SU-DHL-6 (cell line): ENCODE results near the gene SORBS2.

Source experiments
- H2AFZ ChIP-seq: fragments of 200-600 bp; sonication (generic); 2 replicates; pipeline ENCODE4 v1.6.1; 2014; ENCODE audit warnings: low read depth, mild to moderate bottlenecking, moderate library complexity, mixed read lengths, antibody characterized with exemption, low read length; ENCODE audit not compliant: severe bottlenecking
- H3F3A ChIP-seq: fragments of 200-600 bp; shearing (Covaris generic); 2 replicates; pipeline ENCODE4 v1.6.0; 2016; ENCODE audit warnings: antibody characterized with exemption, mild to moderate bottlenecking; ENCODE audit not compliant: insufficient read depth
- H3K27ac ChIP-seq: fragments of 200-600 bp; sonication (generic); 2 replicates; pipeline ENCODE4 v1.5.1; 2016; ENCODE audit warnings: low read depth, mild to moderate bottlenecking, low read length, moderate library complexity, mixed read lengths
- H3K27me3 ChIP-seq: fragments of 200-600 bp; sonication (generic), shearing (Covaris generic); 2 replicates; pipeline ENCODE4 v1.6.0; 2014; ENCODE audit warnings: mild to moderate bottlenecking, low read length
- H3K36me3 ChIP-seq: fragments of 200-600 bp; sonication (generic); 2 replicates; pipeline ENCODE4 v1.6.1; 2014; ENCODE audit warnings: mild to moderate bottlenecking, low read length, mixed read lengths
- H3K4me2 ChIP-seq: fragments of 300-600, 200-600 bp; shearing (Covaris generic), sonication (generic); 2 replicates; pipeline ENCODE4 v1.6.0; 2014; ENCODE audit warnings: low read length, low read depth, mild to moderate bottlenecking; ENCODE audit not compliant: poor library complexity, severe bottlenecking
- H3K4me3 ChIP-seq: fragments of 200-600 bp; sonication (generic); 2 replicates; pipeline ENCODE4 v1.5.1; 2014; ENCODE audit warnings: antibody characterized with exemption, low read length, mild to moderate bottlenecking, mixed read lengths; ENCODE audit not compliant: insufficient read depth, poor library complexity, severe bottlenecking
- H3K79me2 ChIP-seq: fragments of 200-600 bp; sonication (generic); 2 replicates; pipeline ENCODE4 v1.6.1; 2014; ENCODE audit warnings: mild to moderate bottlenecking, low read length, moderate library complexity; ENCODE audit not compliant: insufficient read depth
- H3K9ac ChIP-seq: fragments of 200-600 bp; sonication (generic); 2 replicates; pipeline ENCODE4 v1.7.0; 2014; ENCODE audit warnings: mild to moderate bottlenecking, low read length
- H3K9me2 ChIP-seq: fragments of 200-600 bp; sonication (generic); replicated peaks from 2 replicates; pipeline ENCODE4 v1.6.1; 2014; ENCODE audit warnings: low read length; ENCODE audit not compliant: insufficient read depth
- H3K9me3 ChIP-seq: fragments of 200-600 bp; sonication (generic); 2 replicates; pipeline ENCODE4 v1.6.1; 2014; ENCODE audit warnings: low read length, mixed read lengths; ENCODE audit not compliant: insufficient read depth
- H4K20me1 ChIP-seq: fragments of 200-600 bp; sonication (generic); 2 replicates; pipeline ENCODE4 v1.6.1; 2014; ENCODE audit warnings: low read depth, mild to moderate bottlenecking, antibody characterized with exemption, low read length, moderate library complexity, mixed read lengths
- EZH2phosphoT487 ChIP-seq: fragments of 200-600 bp; sonication (generic), shearing (Covaris generic); conservative IDR thresholded peaks from 2 replicates; pipeline ENCODE4 v1.6.1; 2018; ENCODE audit warnings: mild to moderate bottlenecking, antibody characterized with exemption, low read length, moderate library complexity, mixed read lengths
- TF ChIP-seq, protein P1 (sequence below): fragments of 200-600 bp; sonication (generic); IDR thresholded peaks from one replicate; pipeline ENCODE4 v1.5.1; 2017; ENCODE audit warnings: antibody characterized with exemption, mild to moderate bottlenecking, low read length, moderate library complexity; ENCODE audit not compliant: insufficient read depth, poor library complexity, severe bottlenecking

Gene SORBS2

GRCh38 chr4:185783574-185783973 is 28.4 kb downstream of the SORBS2 start:
- TF ChIP-seq, protein P1, sequence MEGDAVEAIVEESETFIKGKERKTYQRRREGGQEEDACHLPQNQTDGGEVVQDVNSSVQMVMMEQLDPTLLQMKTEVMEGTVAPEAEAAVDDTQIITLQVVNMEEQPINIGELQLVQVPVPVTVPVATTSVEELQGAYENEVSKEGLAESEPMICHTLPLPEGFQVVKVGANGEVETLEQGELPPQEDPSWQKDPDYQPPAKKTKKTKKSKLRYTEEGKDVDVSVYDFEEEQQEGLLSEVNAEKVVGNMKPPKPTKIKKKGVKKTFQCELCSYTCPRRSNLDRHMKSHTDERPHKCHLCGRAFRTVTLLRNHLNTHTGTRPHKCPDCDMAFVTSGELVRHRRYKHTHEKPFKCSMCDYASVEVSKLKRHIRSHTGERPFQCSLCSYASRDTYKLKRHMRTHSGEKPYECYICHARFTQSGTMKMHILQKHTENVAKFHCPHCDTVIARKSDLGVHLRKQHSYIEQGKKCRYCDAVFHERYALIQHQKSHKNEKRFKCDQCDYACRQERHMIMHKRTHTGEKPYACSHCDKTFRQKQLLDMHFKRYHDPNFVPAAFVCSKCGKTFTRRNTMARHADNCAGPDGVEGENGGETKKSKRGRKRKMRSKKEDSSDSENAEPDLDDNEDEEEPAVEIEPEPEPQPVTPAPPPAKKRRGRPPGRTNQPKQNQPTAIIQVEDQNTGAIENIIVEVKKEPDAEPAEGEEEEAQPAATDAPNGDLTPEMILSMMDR: no peak
- TF ChIP-seq EZH2phosphoT487: no peak
- Histone ChIP-seq H3F3A (no peaks in the 10 kb centered on the region), H3K79me2 (no peaks in the 10 kb centered on the region), H3K27ac (no peak overlapping the region), H3K4me3 (no peak overlapping the region), H3K9me2 (no peaks in the 10 kb centered on the region), H2AFZ (no peak overlapping the region), H3K9ac (no peak overlapping the region), H3K27me3 (no peaks in the 10 kb centered on the region), H3K36me3 (no peaks in the 10 kb centered on the region), H3K4me2 (no peak overlapping the region), H4K20me1 (no peaks in the 10 kb centered on the region), H3K9me3 (no peaks in the 10 kb centered on the region)

DNA sequence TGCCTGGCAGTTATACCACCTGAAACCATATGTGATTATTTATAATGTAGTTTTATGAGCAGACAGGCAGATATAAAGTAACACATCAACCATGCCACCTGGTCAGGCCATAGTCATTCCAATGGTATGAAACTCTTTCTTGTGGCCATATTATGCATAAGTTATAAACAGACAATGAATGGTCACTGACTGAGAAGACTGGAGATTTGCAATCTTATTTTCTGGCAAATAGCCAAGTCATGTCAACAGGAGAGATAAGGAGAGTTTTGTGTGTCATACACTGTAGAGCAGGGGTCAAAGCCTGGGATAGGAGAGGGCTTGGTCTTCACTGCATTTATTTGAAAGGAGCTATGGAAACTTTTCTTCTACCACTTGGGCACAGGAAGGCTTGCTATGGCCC is 29.5 kb downstream of the SORBS2 start:
- Histone ChIP-seq H3F3A (no peaks in the 10 kb centered on the region), H3K36me3 (no peaks in the 10 kb centered on the region), H2AFZ (no peak overlapping the region), H3K27ac (no peak overlapping the region), H3K9me2 (no peaks in the 10 kb centered on the region), H3K27me3 (no peaks in the 10 kb centered on the region), H3K4me3 (no peak overlapping the region), H3K9me3 (no peaks in the 10 kb centered on the region), H4K20me1 (no peaks in the 10 kb centered on the region), H3K4me2 (no peak overlapping the region), H3K79me2 (no peaks in the 10 kb centered on the region), H3K9ac (no peak overlapping the region)
- no peak for TF ChIP-seq EZH2phosphoT487
- TF ChIP-seq, protein P1: no peak

GRCh38 chr4:185781555-185782215 is 30.3 kb downstream of the SORBS2 start:
- Histone ChIP-seq H4K20me1 (no peaks in the 10 kb centered on the region), H3K9me2 (no peaks in the 10 kb centered on the region), H3K4me2 (no peak overlapping the region), H3K9me3 (no peaks in the 10 kb centered on the region), H2AFZ (no peak overlapping the region), H3K9ac (no peak overlapping the region), H3F3A (no peaks in the 10 kb centered on the region), H3K36me3 (no peaks in the 10 kb centered on the region), H3K4me3 (no peak overlapping the region), H3K27ac (no peak overlapping the region), H3K79me2 (no peaks in the 10 kb centered on the region), H3K27me3 (no peaks in the 10 kb centered on the region)
- TF ChIP-seq, protein P1: no peak
- TF ChIP-seq EZH2phosphoT487: no peak
